Measurements from ENCODE around the gene SORBS1.

Gene SORBS1

GRCh38 chr10:95561177-95561863 lies at the start of gene SORBS1:
Gene SORBS1 (minus strand): TSS chr10:95561371. CDS start chr10:95441135, 120,236 bp downstream.
- DNase-seq, result peak; percentile 77

GRCh38 chr10:95610727-95611126 lies 49.6 kb upstream of the SORBS1 start:
- DNase-seq, result no peak

DNA sequence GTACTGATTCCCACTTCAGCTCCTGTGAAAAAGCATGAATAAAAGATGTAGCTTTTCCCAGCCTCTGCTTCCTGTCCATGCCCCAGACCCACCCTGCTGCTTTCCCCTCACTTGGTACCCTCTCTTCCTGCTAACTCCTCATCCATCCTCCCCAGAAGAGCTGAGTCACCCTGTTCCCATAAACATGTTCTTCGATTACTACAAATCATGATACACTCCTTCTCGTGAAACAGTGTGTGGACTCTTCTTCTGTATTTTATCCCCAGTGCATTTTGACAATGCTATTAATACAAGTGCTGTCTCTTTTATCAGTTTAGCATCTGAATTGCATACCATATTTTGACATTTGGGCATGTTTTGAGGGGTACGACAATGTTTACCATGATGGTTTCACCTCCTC lies 45.8 kb upstream of the SORBS1 start:
- DNase-seq, result no peak

- no peak for DNase-seq
Measured at GRCh38 chr10:95605163-95605562, 44.0 kb upstream of the SORBS1 start.

- no peak for DNase-seq
Measured at GRCh38 chr10:95604630-95605029, 43.5 kb upstream of the SORBS1 start.

- DNase-seq, result no peak
Measured at GRCh38 chr10:95602382-95602781, 41.2 kb upstream of the SORBS1 start.

GRCh38 chr10:95601116-95601719 lies 40.0 kb upstream of the SORBS1 start:
- peak; percentile 15 for DNase-seq

GRCh38 chr10:95600158-95600557 lies 39.0 kb upstream of the SORBS1 start:
- DNase-seq, result no peak

- no peak for DNase-seq
Measured at GRCh38 chr10:95597788-95598187, 36.6 kb upstream of the SORBS1 start.

DNA sequence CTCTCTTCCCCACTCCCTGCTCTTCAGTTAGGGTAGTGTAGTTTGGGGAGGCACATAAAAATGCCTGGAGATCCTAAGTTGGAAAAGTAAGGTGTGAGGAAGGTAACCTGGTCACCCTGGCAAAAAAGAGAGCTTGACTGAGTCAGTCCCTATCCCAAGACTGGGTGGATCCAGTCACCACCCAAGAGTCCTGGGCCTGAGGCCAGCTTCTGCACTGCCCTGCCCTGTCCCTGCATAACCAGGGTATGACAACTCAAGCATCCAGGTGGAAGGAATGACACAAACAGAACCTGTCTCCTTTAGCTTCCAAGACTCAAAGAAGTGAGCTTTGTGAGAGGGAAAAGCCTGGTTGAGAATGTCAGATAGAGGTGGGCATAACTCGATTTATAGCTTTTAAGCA lies 26.9 kb upstream of the SORBS1 start:
- no peak for DNase-seq

- no peak for DNase-seq
Measured at GRCh38 chr10:95579835-95580535, 18.8 kb upstream of the SORBS1 start.

DNA sequence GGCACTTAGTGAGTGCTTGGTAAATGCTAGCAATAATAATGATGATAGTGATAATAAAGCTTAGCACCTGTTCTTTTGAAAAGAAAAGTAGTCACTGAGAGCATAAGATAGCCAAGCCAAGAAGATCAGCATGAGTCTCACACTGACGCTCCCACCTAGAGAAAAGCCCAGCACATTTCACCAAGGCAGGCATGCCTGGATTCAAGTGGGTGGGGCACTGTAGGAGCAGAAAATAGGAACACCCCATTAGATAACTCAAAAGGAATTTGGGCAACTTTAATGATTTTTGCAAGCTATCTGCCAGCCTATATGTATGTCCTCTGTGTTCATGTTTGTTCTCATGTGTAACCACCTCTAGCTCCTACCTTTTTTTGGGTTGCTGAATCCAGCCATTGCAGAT lies 18.1 kb upstream of the SORBS1 start:
- no peak for DNase-seq

DNA sequence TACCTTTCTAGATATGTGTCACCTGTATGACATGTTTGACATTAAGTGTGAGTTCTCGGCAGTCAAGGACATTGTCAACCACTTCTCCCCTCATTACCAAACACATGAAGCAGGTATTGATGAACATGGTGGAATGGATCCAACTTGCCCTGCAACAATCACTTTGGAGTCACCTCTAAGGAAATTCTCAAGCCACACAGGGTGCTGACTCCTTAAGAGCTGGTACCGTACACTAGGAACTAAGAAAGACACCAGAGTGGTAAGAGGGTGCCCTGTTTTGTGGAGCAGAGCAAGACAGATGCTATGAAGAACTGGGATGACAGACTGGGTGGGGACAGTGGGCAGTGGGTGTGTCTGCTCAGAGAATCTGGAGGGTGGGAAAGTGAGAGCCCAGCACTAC lies 17.4 kb upstream of the SORBS1 start:
- DNase-seq, result no peak

DNA sequence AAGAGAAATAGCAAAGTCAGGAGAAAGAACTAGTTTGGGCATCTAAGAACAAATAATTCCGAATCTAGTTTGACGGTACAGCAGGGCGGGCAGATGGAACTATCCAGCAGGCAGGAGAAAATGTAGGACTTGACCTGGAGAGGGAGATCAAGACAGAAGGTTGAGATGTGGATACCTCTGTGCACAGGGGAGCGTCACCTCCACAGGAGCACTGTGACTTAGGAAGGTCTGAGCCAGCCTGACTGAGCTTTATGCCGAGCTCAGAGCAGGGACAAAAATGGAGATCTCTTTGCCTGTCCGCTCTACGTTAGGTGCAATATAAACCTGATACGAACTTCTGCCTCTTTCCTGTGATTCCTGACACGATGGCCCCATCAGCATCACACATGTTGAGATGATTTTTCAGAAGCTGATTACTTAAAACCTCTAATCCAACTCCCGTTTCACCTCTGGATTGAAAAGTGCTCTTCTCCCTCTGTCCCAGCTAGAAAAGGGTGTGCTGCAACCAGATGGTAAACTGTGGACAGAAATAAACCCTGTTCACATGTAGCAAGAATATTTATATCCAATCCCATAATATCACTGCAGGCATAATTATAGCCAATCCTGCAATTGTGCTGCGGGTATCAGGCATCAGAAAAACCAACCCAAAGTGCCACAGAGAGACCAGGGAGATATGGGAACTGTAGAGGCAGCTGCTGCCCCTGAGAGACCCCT lies 13.6 kb upstream of the SORBS1 start:
- DNase-seq, result no peak

GRCh38 chr10:95573964-95574604 lies 12.9 kb upstream of the SORBS1 start:
- DNase-seq, result no peak

GRCh38 chr10:95573527-95573926 lies 12.4 kb upstream of the SORBS1 start:
- no peak for DNase-seq

- DNase-seq, result no peak
Measured at GRCh38 chr10:95572131-95572820, 11.1 kb upstream of the SORBS1 start.

GRCh38 chr10:95571390-95571789 lies 10.2 kb upstream of the SORBS1 start:
- no peak for DNase-seq

GRCh38 chr10:95569368-95569767 lies 8.2 kb upstream of the SORBS1 start:
- DNase-seq, result no peak

GRCh38 chr10:95567903-95568630 lies 6.9 kb upstream of the SORBS1 start:
- DNase-seq, result no peak

DNA sequence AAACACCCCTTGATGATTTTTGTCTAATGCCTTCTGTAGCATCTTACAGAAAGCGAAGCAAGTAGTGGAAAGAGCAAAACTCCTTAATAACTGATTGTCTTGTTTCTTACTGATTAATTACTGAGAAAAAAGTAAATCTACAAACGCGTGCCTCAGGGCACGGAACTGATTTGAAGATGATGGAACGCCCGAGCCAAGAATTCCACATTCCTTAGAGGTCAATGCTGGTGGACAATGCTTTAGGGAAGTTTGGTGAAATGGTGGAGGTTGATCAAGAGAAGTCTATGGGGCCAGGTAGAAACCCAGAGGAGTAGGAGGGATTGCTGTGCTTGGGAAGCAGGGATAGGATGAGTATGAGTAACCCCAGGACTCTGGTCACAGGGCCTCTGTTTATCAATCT lies 5.0 kb upstream of the SORBS1 start:
- DNase-seq, result no peak

- DNase-seq, result no peak
Measured at GRCh38 chr10:95565336-95565735, 4.2 kb upstream of the SORBS1 start.
